Measurements from ENCODE around the gene MCC.

- TF ChIP-seq POLR2A (IDR thresholded peaks at IDR 0.05) (no peak), CTCF (IDR thresholded peaks at IDR 0.05) (no peak)
These were observed 295.7 kb downstream of the MCC start for GRCh38 chr5:113192541-113192940.
